HepG2 (cell line): ENCODE measurements around the gene ENO2. TPM values are rescaled to one million over a fixed set of nuclear protein-coding genes. Genes with fewer than 3 reads are reported as not detected.

ENCODE experiments used
- POLR2A ChIP-seq, 2 experiments: IDR thresholded peaks; 2 replicates each; pipeline ENCODE4 v1.6.1; 2011; ENCODE audit warnings: low read depth in 2 of 2, low read length in 2 of 2, mild to moderate bottlenecking in 1 of 2, moderate library complexity in 1 of 2; ENCODE audit not compliant: insufficient read depth in 1 of 2
- SRF ChIP-seq: IDR thresholded peaks from 2 replicates; pipeline ENCODE4 v1.6.1; 2011; ENCODE audit warnings: mild to moderate bottlenecking, low read depth, low read length, moderate library complexity
- ZFP36L1 ChIP-seq: sonication (generic); formaldehyde crosslinking; IDR thresholded peaks from 2 replicates; pipeline ENCODE4 v1.8.0; 2022; ENCODE audit warnings: mild to moderate bottlenecking, missing genetic modification reagents, moderate library complexity
- ZHX1 ChIP-seq: sonication (generic); formaldehyde crosslinking; IDR thresholded peaks from 2 replicates; pipeline ENCODE4 v1.8.1; 2022; ENCODE audit warnings: low read depth, mild to moderate bottlenecking, missing genetic modification reagents
- ZNF205 ChIP-seq: IDR thresholded peaks from 2 replicates; pipeline ENCODE4 v1.6.1; 2018; ENCODE audit warnings: missing biosample characterization, missing genetic modification reagents
- ZNF34 ChIP-seq: sonication (generic); formaldehyde crosslinking; IDR thresholded peaks from 2 replicates; pipeline ENCODE4 v1.4.0; 2020; ENCODE audit warnings: mild to moderate bottlenecking, missing genetic modification reagents, borderline replicate concordance
- ZNF44 ChIP-seq: sonication (generic); formaldehyde crosslinking; IDR thresholded peaks from 2 replicates; pipeline ENCODE4 v1.5.1; 2020; ENCODE audit warnings: mild to moderate bottlenecking, missing genetic modification reagents
- ZNF776 ChIP-seq: sonication (generic); formaldehyde crosslinking; IDR thresholded peaks from 2 replicates; pipeline ENCODE4 v1.4.0; 2020; ENCODE audit warnings: mild to moderate bottlenecking, missing genetic modification reagents
- ZNF792 ChIP-seq: IDR thresholded peaks from 2 replicates; pipeline ENCODE4 v1.6.1; 2016
- polyA plus RNA-seq, 8 experiments: library from polyadenylated mRNA; depleted of rRNA in 3 of 8; stranded (reverse) in 7 of 8; unstranded in 1 of 8; fragments of >200 nt; fragmentation: Illumina TruSeq in 4 of 8; extraction: Trizol in 4 of 8; gene quantifications; 2 replicates each; pipeline versions ENCODE4 v1.2.1 to v1.2.3, GENCODE V29; 2011 to 2016; ENCODE audit warnings: low read depth in 4 of 8, missing spikeins in 1 of 8, mixed read lengths in 1 of 8; ENCODE audit not compliant: insufficient read depth in 1 of 8
- total RNA-seq, 5 experiments: library from RNA; depleted of rRNA; stranded (reverse); fragments of >200 nt; fragmentation: Illumina TruSeq; extraction: Trizol; gene quantifications; 2 replicates each; pipeline ENCODE4 v1.2.3, GENCODE V29; 2016; ENCODE audit warnings: low read depth in 1 of 5
- TF ChIP-seq, protein P1 (sequence below): IDR thresholded peaks from 2 replicates; pipeline ENCODE4 v1.6.1; 2016; ENCODE audit warnings: low read depth, missing genetic modification reagents, missing compliant biosample characterization
- TF ChIP-seq, protein P2 (sequence below): sonication (generic); formaldehyde crosslinking; IDR thresholded peaks from 2 replicates; pipeline ENCODE4 v1.4.0; 2020; ENCODE audit warnings: missing genetic modification reagents, borderline replicate concordance
- TF ChIP-seq, protein P3 (sequence below): sonication (generic); formaldehyde crosslinking; IDR thresholded peaks from 2 replicates; pipeline ENCODE4 v1.8.1; 2023; ENCODE audit warnings: missing genetic modification reagents, inconsistent platforms, borderline replicate concordance
- TF ChIP-seq, protein P4 (sequence below): sonication (generic); formaldehyde crosslinking; IDR thresholded peaks from 2 replicates; pipeline ENCODE4 v1.4.0; 2020; ENCODE audit warnings: missing genetic modification reagents

Gene ENO2
- total and polyA plus RNA-seq, 2 of the 13 experiments (the other 11 are each of a cell fraction or from before 2014, with no cell fraction given): 19.3 to 136 TPM

GRCh38 chr12:6927379-6928021 lies 13.1 kb downstream of the ENO2 start, which contains the start of gene ATN1 (continued):
- TF ChIP-seq ZNF776 (CRISPR knock-in tag) (no peak), ZNF34 (CRISPR knock-in tag) (no peak), ZHX1 (CRISPR knock-in tag) (no peak), ZNF792 (no peak), ZFP36L1 (no peak), ZNF205 (CRISPR knock-in tag) (no peak), ZNF44 (CRISPR knock-in tag) (no peak), SRF (no peak), POLR2A (IDR thresholded peaks at IDR 0.05; ENCODE audit: insufficient read depth in 1 of 2, low read depth in 2 of 2, low read length in 2 of 2) (peak in 1 of 2 experiments; percentile 53; a peak in 1 of 4 replicates)
- TF ChIP-seq, protein P1, sequence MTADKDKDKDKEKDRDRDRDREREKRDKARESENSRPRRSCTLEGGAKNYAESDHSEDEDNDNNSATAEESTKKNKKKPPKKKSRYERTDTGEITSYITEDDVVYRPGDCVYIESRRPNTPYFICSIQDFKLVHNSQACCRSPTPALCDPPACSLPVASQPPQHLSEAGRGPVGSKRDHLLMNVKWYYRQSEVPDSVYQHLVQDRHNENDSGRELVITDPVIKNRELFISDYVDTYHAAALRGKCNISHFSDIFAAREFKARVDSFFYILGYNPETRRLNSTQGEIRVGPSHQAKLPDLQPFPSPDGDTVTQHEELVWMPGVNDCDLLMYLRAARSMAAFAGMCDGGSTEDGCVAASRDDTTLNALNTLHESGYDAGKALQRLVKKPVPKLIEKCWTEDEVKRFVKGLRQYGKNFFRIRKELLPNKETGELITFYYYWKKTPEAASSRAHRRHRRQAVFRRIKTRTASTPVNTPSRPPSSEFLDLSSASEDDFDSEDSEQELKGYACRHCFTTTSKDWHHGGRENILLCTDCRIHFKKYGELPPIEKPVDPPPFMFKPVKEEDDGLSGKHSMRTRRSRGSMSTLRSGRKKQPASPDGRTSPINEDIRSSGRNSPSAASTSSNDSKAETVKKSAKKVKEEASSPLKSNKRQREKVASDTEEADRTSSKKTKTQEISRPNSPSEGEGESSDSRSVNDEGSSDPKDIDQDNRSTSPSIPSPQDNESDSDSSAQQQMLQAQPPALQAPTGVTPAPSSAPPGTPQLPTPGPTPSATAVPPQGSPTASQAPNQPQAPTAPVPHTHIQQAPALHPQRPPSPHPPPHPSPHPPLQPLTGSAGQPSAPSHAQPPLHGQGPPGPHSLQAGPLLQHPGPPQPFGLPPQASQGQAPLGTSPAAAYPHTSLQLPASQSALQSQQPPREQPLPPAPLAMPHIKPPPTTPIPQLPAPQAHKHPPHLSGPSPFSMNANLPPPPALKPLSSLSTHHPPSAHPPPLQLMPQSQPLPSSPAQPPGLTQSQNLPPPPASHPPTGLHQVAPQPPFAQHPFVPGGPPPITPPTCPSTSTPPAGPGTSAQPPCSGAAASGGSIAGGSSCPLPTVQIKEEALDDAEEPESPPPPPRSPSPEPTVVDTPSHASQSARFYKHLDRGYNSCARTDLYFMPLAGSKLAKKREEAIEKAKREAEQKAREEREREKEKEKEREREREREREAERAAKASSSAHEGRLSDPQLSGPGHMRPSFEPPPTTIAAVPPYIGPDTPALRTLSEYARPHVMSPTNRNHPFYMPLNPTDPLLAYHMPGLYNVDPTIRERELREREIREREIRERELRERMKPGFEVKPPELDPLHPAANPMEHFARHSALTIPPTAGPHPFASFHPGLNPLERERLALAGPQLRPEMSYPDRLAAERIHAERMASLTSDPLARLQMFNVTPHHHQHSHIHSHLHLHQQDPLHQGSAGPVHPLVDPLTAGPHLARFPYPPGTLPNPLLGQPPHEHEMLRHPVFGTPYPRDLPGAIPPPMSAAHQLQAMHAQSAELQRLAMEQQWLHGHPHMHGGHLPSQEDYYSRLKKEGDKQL (CRISPR knock-in tag): no peak
- TF ChIP-seq, protein P2, sequence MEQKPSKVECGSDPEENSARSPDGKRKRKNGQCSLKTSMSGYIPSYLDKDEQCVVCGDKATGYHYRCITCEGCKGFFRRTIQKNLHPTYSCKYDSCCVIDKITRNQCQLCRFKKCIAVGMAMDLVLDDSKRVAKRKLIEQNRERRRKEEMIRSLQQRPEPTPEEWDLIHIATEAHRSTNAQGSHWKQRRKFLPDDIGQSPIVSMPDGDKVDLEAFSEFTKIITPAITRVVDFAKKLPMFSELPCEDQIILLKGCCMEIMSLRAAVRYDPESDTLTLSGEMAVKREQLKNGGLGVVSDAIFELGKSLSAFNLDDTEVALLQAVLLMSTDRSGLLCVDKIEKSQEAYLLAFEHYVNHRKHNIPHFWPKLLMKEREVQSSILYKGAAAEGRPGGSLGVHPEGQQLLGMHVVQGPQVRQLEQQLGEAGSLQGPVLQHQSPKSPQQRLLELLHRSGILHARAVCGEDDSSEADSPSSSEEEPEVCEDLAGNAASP: no peak
- TF ChIP-seq, protein P3, sequence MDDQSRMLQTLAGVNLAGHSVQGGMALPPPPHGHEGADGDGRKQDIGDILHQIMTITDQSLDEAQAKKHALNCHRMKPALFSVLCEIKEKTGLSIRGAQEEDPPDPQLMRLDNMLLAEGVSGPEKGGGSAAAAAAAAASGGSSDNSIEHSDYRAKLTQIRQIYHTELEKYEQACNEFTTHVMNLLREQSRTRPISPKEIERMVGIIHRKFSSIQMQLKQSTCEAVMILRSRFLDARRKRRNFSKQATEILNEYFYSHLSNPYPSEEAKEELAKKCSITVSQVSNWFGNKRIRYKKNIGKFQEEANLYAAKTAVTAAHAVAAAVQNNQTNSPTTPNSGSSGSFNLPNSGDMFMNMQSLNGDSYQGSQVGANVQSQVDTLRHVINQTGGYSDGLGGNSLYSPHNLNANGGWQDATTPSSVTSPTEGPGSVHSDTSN (CRISPR knock-in tag): no peak
- TF ChIP-seq, protein P4, sequence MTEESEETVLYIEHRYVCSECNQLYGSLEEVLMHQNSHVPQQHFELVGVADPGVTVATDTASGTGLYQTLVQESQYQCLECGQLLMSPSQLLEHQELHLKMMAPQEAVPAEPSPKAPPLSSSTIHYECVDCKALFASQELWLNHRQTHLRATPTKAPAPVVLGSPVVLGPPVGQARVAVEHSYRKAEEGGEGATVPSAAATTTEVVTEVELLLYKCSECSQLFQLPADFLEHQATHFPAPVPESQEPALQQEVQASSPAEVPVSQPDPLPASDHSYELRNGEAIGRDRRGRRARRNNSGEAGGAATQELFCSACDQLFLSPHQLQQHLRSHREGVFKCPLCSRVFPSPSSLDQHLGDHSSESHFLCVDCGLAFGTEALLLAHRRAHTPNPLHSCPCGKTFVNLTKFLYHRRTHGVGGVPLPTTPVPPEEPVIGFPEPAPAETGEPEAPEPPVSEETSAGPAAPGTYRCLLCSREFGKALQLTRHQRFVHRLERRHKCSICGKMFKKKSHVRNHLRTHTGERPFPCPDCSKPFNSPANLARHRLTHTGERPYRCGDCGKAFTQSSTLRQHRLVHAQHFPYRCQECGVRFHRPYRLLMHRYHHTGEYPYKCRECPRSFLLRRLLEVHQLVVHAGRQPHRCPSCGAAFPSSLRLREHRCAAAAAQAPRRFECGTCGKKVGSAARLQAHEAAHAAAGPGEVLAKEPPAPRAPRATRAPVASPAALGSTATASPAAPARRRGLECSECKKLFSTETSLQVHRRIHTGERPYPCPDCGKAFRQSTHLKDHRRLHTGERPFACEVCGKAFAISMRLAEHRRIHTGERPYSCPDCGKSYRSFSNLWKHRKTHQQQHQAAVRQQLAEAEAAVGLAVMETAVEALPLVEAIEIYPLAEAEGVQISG (CRISPR knock-in tag): peak; percentile 49
